ENCODE measurements around the gene ATP11B. TPM values are rescaled to one million over a fixed set of nuclear protein-coding genes. Genes with fewer than 3 reads are reported as not detected.

ATP11B gene
- polyA plus RNA-seq, 4 donors = 53.2 to 58.7 (median 57.0) TPM

- DNase-seq (ENCODE audit: low read depth in 4 of 4, low spot score in 2 of 4) = no peak
These were observed 148.4 kb downstream of the ATP11B start for GRCh38 chr3:182941719-182942118.

- DNase-seq (ENCODE audit: low read depth in 4 of 4, low spot score in 2 of 4) = no peak
These were observed 154.6 kb downstream of the ATP11B start for GRCh38 chr3:182947888-182948287.

- no peak for DNase-seq (ENCODE audit: low read depth in 4 of 4, low spot score in 2 of 4)
These were observed 155.0 kb downstream of the ATP11B start for GRCh38 chr3:182948305-182948704.

DNA sequence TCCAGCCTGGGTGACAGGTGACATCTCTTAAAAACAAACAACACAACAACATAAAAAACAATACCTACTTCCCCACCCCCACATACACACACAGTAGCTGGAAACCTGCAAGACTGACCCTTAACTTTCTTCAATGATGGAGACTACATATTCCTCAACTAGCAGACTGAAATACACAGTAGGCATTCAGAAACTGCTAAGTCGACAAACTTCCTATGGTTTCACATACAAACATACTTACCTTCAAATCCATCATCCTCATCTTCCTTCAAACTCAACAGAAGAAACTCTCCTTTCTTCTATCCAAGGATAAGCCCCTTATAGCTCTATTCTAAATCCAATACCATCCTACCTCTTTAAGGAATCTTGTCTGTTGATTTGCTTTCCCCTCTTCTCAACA, 156.4 kb downstream of the ATP11B start:
- no peak for DNase-seq (ENCODE audit: low read depth in 4 of 4, low spot score in 2 of 4)

GRCh38 chr3:182954553-182955235, 161.4 kb downstream of the ATP11B start:
- DNase-seq (ENCODE audit: low read depth in 4 of 4, low spot score in 2 of 4) = no peak

DNA sequence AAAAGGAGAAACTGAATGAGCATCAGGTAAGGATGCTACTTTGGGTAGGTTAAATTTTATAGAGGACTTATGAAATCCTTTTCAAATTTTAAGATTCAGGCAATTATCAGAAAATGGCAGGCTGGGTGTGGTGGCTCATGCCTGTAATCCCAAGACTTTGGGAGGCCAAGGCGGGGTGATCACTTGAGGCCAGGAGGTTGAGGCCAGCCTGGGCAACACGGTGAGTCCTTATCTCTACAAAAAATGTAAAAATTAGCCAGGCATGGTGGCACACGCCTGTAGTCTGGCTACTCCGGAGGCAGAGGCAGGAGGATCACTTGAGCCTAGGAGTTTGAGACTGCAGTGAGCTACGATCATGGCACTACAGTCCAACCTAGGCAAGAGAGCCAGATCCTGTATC, 163.9 kb downstream of the ATP11B start:
- DNase-seq (ENCODE audit: low read depth in 4 of 4, low spot score in 2 of 4) = no peak

GRCh38 chr3:182957676-182958266, 164.5 kb downstream of the ATP11B start:
- no peak for DNase-seq (ENCODE audit: low read depth in 4 of 4, low spot score in 2 of 4)

GRCh38 chr3:182959474-182960350, 166.4 kb downstream of the ATP11B start:
- no peak for DNase-seq (ENCODE audit: low read depth in 4 of 4, low spot score in 2 of 4)

GRCh38 chr3:182962166-182962565, 168.9 kb downstream of the ATP11B start:
- no peak for DNase-seq (ENCODE audit: low read depth in 4 of 4, low spot score in 2 of 4)

DNA sequence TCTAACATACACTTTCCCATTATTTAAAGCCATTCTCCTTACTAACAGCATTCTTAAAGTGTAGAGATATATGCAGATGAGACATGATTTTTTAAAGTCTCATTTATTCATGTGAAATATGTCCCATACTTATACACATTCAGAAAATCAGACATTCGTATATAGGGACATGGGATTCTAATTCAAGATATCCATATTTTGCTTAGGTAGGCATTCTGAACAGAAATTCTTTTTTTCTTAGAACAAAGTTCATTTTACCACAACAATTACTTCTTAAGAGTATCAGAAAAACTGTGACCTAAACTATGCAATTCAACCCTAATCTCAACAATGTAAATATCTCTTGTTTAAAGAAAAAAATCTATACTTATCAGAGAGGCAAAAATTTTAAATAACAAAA, 170.9 kb downstream of the ATP11B start:
- DNase-seq (ENCODE audit: low read depth in 4 of 4, low spot score in 2 of 4) = no peak

DNA sequence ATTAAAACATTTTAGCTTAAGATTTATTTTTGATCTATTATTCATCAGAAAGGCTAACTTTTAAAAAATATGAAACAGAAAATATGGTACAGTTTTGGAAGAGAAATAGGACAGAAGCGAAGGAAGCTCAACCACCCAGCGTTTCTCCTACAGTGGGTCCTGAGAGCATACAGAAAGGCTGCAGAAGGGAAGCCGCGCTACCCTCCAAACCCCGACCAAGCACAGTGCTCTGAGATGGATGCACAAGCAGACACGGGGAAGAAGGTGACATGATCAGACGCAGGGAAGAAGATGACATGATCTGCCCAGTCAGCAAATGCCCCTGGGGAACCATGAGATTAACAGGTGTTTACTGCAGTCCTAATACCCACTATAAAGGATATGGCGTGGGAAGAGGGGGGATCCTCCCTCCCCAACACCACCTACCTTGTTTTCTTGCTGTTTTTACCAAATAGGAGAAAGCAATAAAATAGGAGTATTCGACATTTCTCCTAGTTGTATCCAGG, 172.6 kb downstream of the ATP11B start:
- DNase-seq (ENCODE audit: low read depth in 4 of 4, low spot score in 2 of 4) = no peak

DNA sequence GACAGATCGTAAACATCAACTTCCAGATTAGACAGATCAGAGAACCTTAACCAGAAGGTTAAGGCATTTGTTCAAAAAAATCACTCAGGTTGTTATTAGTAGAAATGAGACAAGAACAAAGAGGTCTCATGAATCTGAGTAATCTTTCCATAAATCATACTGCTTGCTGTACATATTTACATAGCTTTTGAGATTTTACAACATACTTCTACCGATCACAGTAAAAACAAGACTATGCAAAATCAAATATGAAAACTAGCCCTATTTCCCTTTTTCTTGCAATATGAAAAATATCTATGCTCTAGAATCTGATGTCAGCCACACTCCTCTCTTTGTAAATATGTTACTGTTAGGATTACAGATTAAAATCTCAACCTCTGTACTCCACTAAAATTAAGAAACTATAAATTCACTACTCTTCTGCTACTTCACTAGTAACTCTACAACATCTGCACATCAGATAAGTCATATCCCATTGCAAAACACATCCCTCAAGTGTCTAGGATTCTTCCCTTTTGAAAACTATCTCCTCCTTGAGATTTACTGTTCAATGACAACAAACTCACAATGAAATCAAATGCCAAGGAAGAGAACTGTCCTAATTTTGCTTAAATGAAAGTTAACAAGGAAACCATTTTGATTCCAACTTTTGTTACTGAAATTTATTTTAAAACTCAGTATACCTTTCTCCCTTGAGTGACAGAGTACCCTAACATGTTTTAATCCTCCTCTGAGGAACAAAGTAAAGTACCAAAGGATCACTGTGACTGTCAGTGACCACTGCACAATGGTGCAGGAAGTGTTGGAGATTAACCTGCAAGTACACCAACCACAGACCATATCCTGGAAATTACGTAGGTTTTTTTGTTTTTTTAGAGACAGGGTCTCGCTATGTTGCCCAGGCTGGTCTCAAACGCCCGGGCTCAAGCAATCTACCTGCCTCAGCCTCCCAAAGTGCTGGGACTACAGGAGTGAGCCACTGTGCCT, 174.2 kb downstream of the ATP11B start:
- DNase-seq (ENCODE audit: low read depth in 4 of 4, low spot score in 2 of 4) = no peak

- DNase-seq (ENCODE audit: low read depth in 4 of 4, low spot score in 2 of 4) = no peak
These were observed 176.0 kb downstream of the ATP11B start for GRCh38 chr3:182969277-182969676.

DNA sequence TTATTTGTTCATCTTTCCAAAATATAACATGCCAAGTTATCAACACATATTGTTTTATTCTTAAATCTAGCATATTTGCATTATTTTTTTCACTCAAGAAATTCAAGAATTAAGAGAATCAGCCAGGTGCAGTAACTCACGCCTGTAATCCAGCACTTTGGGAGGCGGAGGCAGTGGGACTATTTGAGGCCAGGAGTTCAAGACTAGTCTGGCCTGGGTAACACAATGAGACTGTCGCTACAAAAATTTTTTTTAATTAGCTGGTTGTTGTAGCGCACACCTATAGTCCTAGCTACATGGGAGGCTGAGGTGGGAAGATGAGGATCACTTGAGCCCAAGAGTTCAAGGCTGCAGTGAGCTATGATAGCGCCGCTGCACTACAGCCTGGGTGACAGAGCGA, 176.5 kb downstream of the ATP11B start:
- DNase-seq (ENCODE audit: low read depth in 4 of 4, low spot score in 2 of 4) = no peak

DNA sequence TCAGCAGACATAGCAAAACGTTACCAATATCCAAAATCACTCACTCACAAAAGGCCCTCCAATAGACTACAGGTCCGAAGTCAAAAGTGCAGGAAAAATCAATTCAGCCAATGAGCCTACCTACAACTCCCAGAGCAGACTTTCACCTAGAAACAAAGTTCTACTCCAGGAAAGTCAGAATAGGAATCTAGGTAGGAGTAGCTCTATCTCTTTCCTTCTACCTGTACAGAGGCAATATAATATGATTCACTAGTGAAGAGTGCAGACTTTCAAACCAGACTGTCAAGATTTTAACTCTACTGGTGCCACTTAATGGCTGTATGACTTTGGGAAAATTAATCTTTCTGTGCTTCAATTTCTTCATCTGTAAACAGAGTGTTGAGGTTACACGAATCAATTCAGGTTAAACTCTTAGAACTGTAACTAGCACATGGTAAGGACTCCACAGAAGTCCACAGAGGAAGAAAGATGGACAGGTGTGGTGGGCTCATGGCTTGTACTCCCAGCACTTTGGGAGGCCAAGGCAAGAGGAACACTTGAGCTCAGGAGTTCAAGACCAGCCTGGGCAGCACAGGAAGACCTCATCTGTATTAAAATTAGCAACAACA, 177.6 kb downstream of the ATP11B start:
- DNase-seq (ENCODE audit: low read depth in 4 of 4, low spot score in 2 of 4) = no peak

Other genes starting within 250 kb of the ATP11B start
- gene DCUN1D1, start 187.0 kb downstream of the ATP11B start, polyA plus RNA-seq (ENCODE audit: insufficient read length in 4 of 4) = 10 to 100 TPM; 47.3 to 62.7 (median 52.4) TPM